Body of pancreas (tissue), 4 donors: ENCODE measurements around the gene PPFIBP2.

Experiments
- CTCF ChIP-seq, 7 experiments: fragments of 450-650 bp in 4 of 7; fragments of 200-600 bp in 3 of 7; sonication (generic) in 3 of 7; IDR thresholded peaks; one replicate each; pipeline ENCODE4 v1.5.1; 2016 to 2019; ENCODE audit warnings: antibody characterized with exemption in 7 of 7
- POLR2A ChIP-seq, 3 donors: fragments of 450-650 bp; IDR thresholded peaks; one replicate each; pipeline ENCODE4 v1.6.1; 2016; ENCODE audit warnings: antibody characterized with exemption in 3 of 3, mild to moderate bottlenecking in 2 of 3

GRCh38 chr11:7489376-7489775, 24.4 kb upstream of the PPFIBP2 start:
- TF ChIP-seq POLR2A (IDR thresholded peaks at IDR 0.05) (no peak), CTCF (IDR thresholded peaks at IDR 0.05) (no peak)
